HEK293 (cell line): Measurements from ENCODE around the gene CLDN6.

Experiments used
- ELK4 ChIP-seq: IDR thresholded peaks from 2 replicates; pipeline ENCODE4 v1.6.1; 2011; ENCODE audit warnings: mild to moderate bottlenecking, low read depth, low read length, borderline replicate concordance
- HOXD13 ChIP-seq: sonication (generic); formaldehyde crosslinking; IDR thresholded peaks from 2 replicates; pipeline ENCODE4 v1.8.0; 2022; ENCODE audit warnings: missing genetic modification reagents, borderline replicate concordance
- IKZF3 ChIP-seq: fragments of 450-650 bp; IDR thresholded peaks from 2 replicates; pipeline ENCODE4 v1.5.0; 2018; ENCODE audit warnings: missing biosample characterization, mild to moderate bottlenecking, missing genetic modification characterization, moderate library complexity
- KLF16 ChIP-seq: fragments of 450-650 bp; formaldehyde crosslinking; IDR thresholded peaks from 2 replicates; pipeline ENCODE4 v1.5.1; 2017; ENCODE audit warnings: missing biosample characterization, missing genetic modification characterization
- PRDM10 ChIP-seq: fragments of 450-650 bp; formaldehyde crosslinking; IDR thresholded peaks from 2 replicates; pipeline ENCODE4 v1.5.1; 2016; ENCODE audit warnings: missing biosample characterization, missing genetic modification characterization
- SETDB1 ChIP-seq: IDR thresholded peaks from one replicate; pipeline ENCODE4 v1.6.1; 2017; ENCODE audit warnings: mild to moderate bottlenecking, low read length, moderate library complexity, mixed read lengths; ENCODE audit not compliant: insufficient read length
- TCF7L2 ChIP-seq: IDR thresholded peaks from 2 replicates; pipeline ENCODE4 v1.6.1; 2011; ENCODE audit warnings: low read depth, mild to moderate bottlenecking, inconsistent platforms, low read length, moderate library complexity, borderline replicate concordance
- ZBTB44 ChIP-seq: fragments of 450-650 bp; IDR thresholded peaks from 2 replicates; pipeline ENCODE4 v1.5.1; 2018; ENCODE audit warnings: missing biosample characterization, mild to moderate bottlenecking, missing genetic modification characterization
- ZBTB6 ChIP-seq: fragments of 450-650 bp; formaldehyde crosslinking; IDR thresholded peaks from 2 replicates; pipeline ENCODE4 v1.5.1; 2017; ENCODE audit warnings: missing biosample characterization, missing genetic modification characterization
- ZEB2 ChIP-seq: fragments of 450-650 bp; formaldehyde crosslinking; IDR thresholded peaks from 2 replicates; pipeline ENCODE4 v1.5.1; 2016; ENCODE audit warnings: missing biosample characterization, missing genetic modification characterization
- ZFP3 ChIP-seq: fragments of 450-650 bp; formaldehyde crosslinking; IDR thresholded peaks from 2 replicates; pipeline ENCODE4 v1.5.1; 2016; ENCODE audit warnings: low read depth, missing biosample characterization, missing genetic modification characterization
- ZNF223 ChIP-seq: fragments of 450-650 bp; formaldehyde crosslinking; IDR thresholded peaks from 2 replicates; pipeline ENCODE4 v1.5.1; 2016; ENCODE audit warnings: missing biosample characterization, missing genetic modification characterization
- ZNF391 ChIP-seq: fragments of 450-650 bp; formaldehyde crosslinking; IDR thresholded peaks from 2 replicates; pipeline ENCODE4 v1.5.1; 2016; ENCODE audit warnings: low read depth, missing biosample characterization, missing genetic modification characterization, borderline replicate concordance
- ZNF423 ChIP-seq: fragments of 450-650 bp; formaldehyde crosslinking; IDR thresholded peaks from 2 replicates; pipeline ENCODE4 v1.5.1; 2016; ENCODE audit warnings: missing biosample characterization, missing genetic modification characterization
- ZNF449 ChIP-seq: fragments of 450-650 bp; formaldehyde crosslinking; IDR thresholded peaks from 2 replicates; pipeline ENCODE4 v1.5.1; 2017; ENCODE audit warnings: missing biosample characterization, mild to moderate bottlenecking, missing genetic modification characterization, moderate library complexity
- ZNF510 ChIP-seq: fragments of 450-650 bp; formaldehyde crosslinking; IDR thresholded peaks from 2 replicates; pipeline ENCODE4 v1.5.1; 2018; ENCODE audit warnings: mild to moderate bottlenecking, missing genetic modification characterization, missing biosample characterization; ENCODE audit not compliant: insufficient replicate concordance
- ZNF514 ChIP-seq: fragments of 450-650 bp; formaldehyde crosslinking; IDR thresholded peaks from 2 replicates; pipeline ENCODE4 v1.5.1; 2016; ENCODE audit warnings: missing biosample characterization, missing genetic modification characterization
- ZNF555 ChIP-seq: fragments of 450-650 bp; formaldehyde crosslinking; conservative IDR thresholded peaks from 2 replicates; pipeline ENCODE4 v1.5.1; 2017; ENCODE audit warnings: missing biosample characterization, mild to moderate bottlenecking, missing genetic modification characterization, inconsistent platforms
- ZNF561 ChIP-seq: fragments of 450-650 bp; IDR thresholded peaks from 2 replicates; pipeline ENCODE4 v1.5.1; 2018; ENCODE audit warnings: missing biosample characterization, missing genetic modification characterization, borderline replicate concordance
- ZNF585B ChIP-seq: fragments of 450-650 bp; formaldehyde crosslinking; IDR thresholded peaks from 2 replicates; pipeline ENCODE4 v1.5.1; 2016; ENCODE audit warnings: missing biosample characterization, missing genetic modification characterization
- ZNF600 ChIP-seq: fragments of 450-650 bp; formaldehyde crosslinking; IDR thresholded peaks from 2 replicates; pipeline ENCODE4 v1.5.1; 2016; ENCODE audit warnings: missing biosample characterization, missing genetic modification characterization
- ZNF626 ChIP-seq: fragments of 450-650 bp; sonication (Bioruptor Pico); formaldehyde crosslinking; IDR thresholded peaks from 2 replicates; pipeline ENCODE4 v1.5.1; 2018; ENCODE audit warnings: missing biosample characterization, missing genetic modification characterization, inconsistent platforms
- ZNF645 ChIP-seq: fragments of 450-650 bp; formaldehyde crosslinking; IDR thresholded peaks from 2 replicates; pipeline ENCODE4; 2016; ENCODE audit warnings: missing biosample characterization, missing genetic modification characterization
- ZNF658 ChIP-seq: fragments of 450-650 bp; formaldehyde crosslinking; IDR thresholded peaks from 2 replicates; pipeline ENCODE4; 2016; ENCODE audit warnings: missing biosample characterization, missing genetic modification characterization
- ZNF670 ChIP-seq: fragments of 450-650 bp; formaldehyde crosslinking; IDR thresholded peaks from 2 replicates; pipeline ENCODE4 v1.5.1; 2016; ENCODE audit warnings: missing biosample characterization, missing genetic modification characterization, low read depth
- ZNF704 ChIP-seq: fragments of 450-650 bp; formaldehyde crosslinking; IDR thresholded peaks from 2 replicates; pipeline ENCODE4 v1.5.1; 2016; ENCODE audit warnings: missing biosample characterization, missing genetic modification characterization
- ZNF707 ChIP-seq: fragments of 450-650 bp; formaldehyde crosslinking; IDR thresholded peaks from 2 replicates; pipeline ENCODE4 v1.5.1; 2016; ENCODE audit warnings: missing biosample characterization, missing genetic modification characterization
- ZNF76 ChIP-seq: fragments of 450-650 bp; formaldehyde crosslinking; IDR thresholded peaks from 2 replicates; pipeline ENCODE4; 2016; ENCODE audit warnings: low read depth, missing biosample characterization, missing genetic modification characterization, borderline replicate concordance
- ZNF785 ChIP-seq: fragments of 450-650 bp; formaldehyde crosslinking; IDR thresholded peaks from 2 replicates; pipeline ENCODE4 v1.5.1; 2016; ENCODE audit warnings: missing biosample characterization, missing genetic modification characterization

CLDN6 gene

GRCh38 chr16:3022208-3022683 is 4.3 kb upstream of the CLDN6 start (continued):
- TF ChIP-seq ZNF223 (no peak), ZNF785 (no peak), ZFP3 (no peak), ELK4 (no peak), ZNF514 (no peak), HOXD13 (CRISPR knock-in tag) (no peak), ZNF704 (no peak), ZNF555 (tag by site-specific recombination) (no peak), ZNF76 (tag by site-specific recombination) (peak; percentile 57; the same call in 1 of the 2 replicates), ZNF510 (tag by site-specific recombination) (no peak), ZNF670 (tag by site-specific recombination) (no peak), ZBTB6 (tag by site-specific recombination) (peak; percentile 6; the same call in 1 of the 2 replicates), PRDM10 (tag by site-specific recombination) (peak; percentile 86), ZNF423 (tag by site-specific recombination) (no peak), ZNF626 (tag by site-specific recombination) (no peak), KLF16 (tag by site-specific recombination) (peak; percentile 47), ZBTB44 (tag by site-specific recombination) (no peak), SETDB1 (no peak), ZNF585B (tag by site-specific recombination) (no peak), TCF7L2 (no peak), ZNF707 (tag by site-specific recombination) (no peak), IKZF3 (tag by site-specific recombination) (peak; percentile 97), ZNF600 (no peak), ZNF449 (tag by site-specific recombination) (peak; percentile 76; the same call in 1 of the 2 replicates), ZNF645 (tag by site-specific recombination) (no peak), ZEB2 (tag by site-specific recombination) (0 out of 2 replicates have a peak, but pooled peaks have one; percentile 9), ZNF391 (tag by site-specific recombination) (no peak), ZNF658 (tag by site-specific recombination) (no peak), ZNF561 (tag by site-specific recombination) (no peak)
